ENCODE results near the gene TBC1D17.
"Not testable (repeated sequence)": the region's sequence is repeated elsewhere in the genome, so short reads cannot be mapped to it uniquely, and the experiment has no call there.

TBC1D17 gene

DNA sequence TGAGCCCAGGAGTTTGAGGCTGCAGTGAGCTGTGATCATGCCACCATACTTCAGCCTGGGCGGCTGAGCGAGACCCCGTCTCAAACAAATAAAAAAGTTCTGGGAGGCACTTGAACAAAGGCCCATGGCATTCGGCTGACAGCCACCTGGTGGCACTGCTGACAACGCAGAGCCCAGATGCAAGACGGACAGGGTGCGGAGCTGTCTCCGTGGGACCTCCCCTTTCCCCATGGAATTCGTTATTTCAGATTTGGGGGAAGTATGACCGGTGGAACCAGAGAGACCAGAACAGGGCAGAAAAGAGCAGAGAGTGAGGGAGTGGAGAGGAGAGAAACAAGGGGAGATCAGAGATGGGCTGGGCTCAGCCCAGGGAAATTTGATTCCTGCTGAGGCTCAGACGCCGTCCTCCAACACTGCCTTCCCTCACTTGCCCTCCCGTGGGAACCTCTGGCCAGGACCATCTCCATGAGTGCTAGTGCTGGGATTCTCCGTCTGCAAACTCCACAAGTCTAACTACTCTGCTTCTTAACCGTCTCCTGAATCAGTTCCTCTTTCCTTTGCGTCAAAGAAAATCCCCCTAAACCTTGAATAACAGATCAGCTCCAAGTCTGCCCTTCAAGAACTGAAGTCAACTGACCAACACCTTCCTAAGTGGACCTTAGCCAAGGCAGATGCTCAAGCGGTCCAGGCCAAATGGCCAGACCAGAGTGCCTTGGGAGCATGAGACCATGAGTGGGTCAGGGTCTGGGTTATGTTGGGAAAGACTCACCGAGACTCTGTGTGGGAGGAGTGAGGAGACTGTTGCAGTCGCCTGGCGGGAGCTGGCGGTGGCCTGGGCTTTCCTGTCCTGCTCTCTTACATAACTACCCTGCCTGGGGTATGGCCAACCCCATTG lies 39.6 kb downstream of the TBC1D17 start:
- in situ Hi-C loops (cut with MboI; ENCODE audit: low sequenced_read_pairs) = no loop called here

DNA sequence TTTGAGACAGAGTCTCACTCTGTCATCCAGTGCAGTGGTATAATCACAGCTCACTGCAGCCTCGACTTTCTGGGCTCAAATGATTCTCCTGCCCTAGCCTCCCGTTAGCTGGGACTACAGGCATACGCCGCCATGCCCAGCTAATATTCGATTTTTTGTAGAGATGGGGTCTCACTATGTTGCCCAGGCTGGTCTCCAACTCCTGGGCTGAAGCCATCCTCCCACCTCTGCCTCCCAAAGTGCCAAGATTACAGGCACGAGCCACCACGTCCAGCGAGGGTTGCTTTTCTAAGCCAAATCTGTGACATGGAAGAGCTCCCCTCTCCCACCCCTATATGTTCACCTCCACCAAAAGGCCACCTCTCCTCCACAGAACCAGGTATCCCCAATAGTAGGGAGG lies 40.6 kb downstream of the TBC1D17 start:
- in situ Hi-C loops (cut with MboI; ENCODE audit: low sequenced_read_pairs) = no loop called here

DNA sequence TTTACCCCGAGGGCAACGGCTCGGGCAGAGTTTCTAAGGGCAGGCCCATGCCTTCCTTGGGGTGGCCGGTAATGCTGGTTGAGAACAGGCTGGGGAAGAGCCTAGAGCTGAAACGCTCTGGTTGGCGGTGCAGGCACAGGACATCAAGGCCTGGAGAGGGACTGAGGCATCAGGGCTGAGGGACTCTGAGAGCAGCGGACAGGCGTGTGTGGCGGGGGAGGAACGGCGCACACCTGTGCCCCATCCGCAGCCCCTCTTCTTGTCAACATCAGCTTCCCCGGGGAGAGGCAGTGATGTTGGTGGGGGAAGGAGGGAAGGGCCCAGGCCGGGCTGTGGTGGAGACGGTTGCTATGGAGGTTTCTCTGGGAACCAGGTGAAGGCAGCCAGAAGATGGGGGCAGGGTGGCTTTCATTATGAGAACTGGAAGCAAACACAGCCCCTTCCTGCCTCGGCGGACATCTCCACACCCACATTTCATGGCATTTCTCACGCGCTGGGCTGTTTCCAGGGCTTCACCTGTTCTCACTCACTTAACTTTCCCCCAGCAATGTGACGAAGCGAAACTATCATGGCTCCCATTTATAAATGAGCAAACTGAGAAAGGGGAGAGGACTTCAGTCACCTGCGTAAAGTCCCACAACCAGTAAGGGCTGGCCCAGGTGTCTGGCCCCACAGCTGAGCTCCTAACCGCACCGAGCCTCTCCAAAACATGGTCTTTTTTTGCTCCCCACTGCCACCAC lies 43.3 kb downstream of the TBC1D17 start:
- in situ Hi-C loops (cut with MboI; ENCODE audit: low sequenced_read_pairs) = no loop called here

DNA sequence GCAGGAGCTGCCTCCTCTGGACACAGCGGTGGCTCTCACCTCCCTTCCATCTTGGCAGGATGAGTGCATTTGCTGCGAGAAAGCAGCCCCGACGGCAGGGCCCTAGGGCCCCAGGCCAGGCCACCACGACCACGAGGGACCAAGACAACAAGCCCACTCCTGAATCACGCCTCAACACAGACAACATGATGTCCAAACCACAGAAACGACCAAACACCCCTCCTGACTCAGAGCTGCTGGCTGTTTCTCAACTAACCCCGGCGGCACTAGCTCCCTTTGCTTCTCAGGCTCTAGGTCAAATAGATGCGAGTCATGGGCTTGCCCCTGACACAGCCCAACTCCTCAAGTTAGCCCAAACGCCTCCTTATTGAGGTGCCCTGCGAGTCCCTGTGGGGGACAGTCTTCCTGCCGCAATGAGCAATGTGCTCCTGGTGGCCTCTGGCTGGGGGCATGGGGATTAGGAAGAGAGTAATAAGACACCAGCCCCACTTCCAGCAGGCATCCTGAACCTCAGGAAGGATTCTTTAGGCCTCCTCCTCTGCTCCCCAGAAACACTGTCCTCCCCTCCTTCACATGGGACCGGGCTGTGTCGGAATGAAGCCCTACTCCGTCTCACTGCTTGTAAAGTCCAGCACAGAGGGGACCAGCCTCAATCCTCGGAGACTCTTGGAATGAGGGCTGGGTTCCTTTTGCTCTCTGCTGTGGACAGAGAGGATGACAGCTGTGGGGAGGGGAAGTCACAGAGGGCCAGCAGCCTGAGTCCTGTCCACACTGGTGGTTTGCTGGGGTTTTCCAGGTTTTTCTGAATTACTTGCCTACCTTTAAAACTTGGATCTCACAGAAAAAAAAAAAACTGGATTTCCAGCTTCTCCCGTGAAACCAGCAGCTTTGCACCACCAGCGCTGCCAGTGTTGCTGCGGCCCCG lies 44.6 kb downstream of the TBC1D17 start:
- in situ Hi-C loops (cut with MboI; ENCODE audit: low sequenced_read_pairs) = no loop called here

DNA sequence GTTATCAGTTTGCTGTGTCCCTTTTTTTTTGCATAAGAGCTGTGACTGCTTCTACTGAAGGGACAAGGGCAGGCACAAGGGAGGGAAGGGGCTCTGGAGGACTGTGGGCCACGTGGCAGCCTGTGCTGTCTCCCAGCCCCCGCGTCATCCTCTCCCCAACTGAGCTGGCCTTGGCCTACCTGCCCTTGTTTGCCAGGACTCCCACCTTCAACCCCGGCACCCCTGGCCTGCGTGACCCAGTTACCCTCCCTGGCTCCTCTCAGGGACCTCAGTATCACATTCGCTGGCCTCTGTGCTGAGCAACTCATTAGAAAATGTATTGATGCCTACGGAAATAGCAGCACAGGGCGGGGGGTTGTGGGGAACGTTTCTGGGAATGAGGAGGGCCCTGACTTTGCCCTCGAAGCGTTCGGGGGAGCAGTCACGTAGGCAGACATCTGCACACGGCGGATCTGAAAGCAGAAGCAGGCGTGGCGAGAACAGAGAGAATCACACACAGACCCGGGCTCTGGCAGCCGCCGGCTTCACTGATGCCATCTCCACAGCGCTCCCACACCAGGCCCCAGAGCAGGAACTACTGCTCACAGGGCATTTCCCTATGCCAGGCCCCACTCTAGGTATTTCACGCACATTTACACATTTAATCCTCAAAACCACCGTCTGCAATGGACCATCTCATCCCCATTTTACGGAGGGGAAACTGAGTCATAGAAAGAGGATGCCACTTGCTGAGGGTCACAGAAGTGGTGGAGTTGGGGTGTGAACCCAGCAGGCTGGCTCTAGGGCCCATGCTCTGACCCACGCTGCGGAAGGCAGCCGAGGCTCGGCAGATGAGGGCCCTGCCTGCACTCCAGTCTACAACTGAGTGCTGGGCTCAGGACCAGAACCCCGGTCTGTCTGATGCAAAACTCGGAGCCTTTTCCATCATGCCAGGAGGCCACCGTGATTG lies 45.8 kb downstream of the TBC1D17 start:
- in situ Hi-C loops (cut with MboI; ENCODE audit: low sequenced_read_pairs) = no loop called here

DNA sequence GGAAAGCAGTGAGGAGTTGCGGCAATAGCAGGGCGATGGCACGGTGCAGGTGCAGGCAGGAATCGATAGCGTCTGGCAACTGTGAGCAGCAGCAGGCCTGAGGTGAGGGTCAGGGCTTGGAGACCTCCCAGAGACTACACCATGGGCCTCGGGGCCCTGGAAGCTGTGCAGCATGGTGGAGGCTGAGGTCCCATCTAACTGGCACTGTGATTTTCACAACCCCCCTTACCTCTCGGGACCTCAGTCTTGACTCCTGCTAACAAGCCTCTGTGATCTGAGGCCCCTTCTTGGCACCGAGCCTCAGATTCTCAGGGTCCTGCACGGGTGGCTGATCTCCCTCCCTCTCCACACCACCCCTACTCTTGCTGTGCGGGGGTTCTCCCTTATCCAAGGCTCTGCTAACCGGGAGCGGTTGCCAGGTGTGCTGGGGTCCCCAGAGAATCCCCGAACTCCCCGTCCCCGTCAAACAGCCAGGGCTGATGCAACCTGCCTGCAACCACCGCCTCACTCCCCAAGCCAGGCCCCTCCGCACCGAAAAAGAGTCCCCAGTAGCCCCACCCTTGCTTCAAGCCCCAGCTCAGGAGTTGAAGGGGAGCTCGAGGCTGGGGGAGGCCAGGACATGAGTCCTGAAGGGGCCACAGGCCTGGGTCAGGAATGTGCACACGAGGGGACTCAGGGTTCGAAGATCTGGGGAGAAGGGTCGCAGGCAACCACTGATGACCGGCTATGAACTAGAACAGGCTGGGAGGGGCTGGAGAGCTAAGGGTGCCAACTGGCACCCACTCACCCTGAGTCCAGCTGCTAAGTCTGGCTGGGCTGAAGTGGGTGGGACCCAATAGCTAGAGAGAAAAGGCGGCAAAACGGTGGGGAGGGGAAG lies 46.7 kb downstream of the TBC1D17 start:
- in situ Hi-C loops (cut with MboI; ENCODE audit: low sequenced_read_pairs) = no loop called here

DNA sequence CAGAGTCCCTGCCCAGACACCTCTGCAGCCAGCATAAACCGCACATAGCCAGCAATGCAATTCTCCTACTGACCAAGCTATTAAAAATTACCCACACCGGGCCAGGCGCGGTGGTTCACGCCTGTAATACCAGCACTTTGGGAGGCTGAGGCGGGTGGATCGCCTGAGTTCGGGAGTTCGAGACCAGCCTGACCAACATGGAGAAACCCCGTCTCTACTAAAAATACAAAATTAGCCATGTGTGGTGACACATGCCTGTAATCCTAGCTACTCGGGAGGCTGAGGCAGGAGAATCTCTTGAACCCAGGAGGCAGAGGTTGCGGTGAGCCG lies 47.3 kb downstream of the TBC1D17 start:
- in situ Hi-C loops (cut with MboI; ENCODE audit: low sequenced_read_pairs) = not testable (repeated sequence)

DNA sequence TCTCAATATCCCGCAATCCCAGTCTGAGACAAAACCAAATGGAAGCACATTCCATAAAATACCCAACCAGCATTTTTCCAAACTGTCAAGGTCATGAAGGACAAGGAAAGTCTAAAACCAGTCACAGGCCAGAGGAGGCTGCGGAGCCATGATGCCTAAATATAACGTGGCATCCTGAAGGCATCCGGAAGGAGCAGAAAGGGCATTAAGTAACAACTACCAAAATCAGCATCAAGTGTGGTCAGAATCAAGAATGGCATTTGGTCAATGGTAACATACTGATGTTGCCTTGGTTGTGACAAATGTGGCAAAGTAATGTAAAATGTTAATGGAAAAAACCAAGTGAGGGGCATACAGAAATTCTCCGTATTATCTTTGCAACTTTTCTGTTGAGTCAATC lies 48.0 kb downstream of the TBC1D17 start:
- in situ Hi-C loops (cut with MboI; ENCODE audit: low sequenced_read_pairs) = no loop called here

DNA sequence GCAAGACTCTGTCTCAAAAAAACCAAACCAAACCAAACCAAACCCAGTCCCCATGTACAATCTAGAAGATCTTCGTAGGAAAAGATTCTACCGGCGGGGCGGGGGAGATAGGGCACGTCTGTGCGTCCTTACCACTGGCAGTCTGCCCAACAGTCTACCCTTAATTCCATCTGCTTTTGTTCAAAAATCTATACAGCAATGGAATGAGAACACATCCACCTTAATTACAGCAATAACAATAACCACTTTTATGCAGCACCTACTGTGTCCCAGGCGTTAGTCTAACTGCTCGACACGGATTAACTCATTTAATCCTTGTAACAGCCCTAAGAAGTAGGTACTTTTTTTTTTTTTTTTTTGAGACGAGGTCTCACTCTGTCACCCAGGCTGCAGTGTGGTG lies 49.0 kb downstream of the TBC1D17 start:
- in situ Hi-C loops (cut with MboI; ENCODE audit: low sequenced_read_pairs) = no loop called here

DNA sequence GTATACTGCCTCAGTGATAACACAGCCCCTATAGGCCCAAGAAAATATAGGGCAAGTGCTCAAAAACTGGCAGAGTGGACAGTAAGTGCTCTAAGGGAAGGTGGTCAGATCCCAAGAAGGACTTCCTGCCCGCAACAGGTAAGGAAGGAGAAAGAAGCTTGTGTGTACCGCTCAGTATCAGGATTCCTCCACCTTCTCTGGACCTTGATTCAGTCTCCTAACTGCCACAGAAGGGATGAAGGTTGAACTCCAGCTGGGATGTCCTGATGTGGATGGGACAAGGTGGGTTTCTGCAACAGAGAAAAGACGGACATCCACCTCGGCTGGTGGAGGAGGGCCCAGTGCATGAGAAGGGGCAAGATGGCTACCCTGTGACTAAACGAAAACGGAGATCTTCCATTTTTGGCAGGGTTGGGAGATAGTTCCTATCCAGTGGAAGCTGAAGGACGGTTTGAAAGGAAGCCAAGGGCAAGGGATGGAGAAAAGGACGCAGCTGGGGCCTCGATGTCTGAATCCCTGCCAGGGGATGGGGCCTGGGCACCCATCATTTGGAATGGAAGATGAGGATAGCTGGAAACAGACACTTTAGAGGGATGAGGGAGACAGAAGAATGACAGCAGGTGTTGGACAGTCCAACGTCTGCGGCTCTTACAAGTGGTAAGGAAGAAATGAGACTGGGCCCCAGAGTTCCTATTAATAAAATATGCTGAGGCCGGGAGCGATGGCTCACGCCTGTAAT lies 50.2 kb downstream of the TBC1D17 start:
- in situ Hi-C loops (cut with MboI; ENCODE audit: low sequenced_read_pairs) = no loop called here

DNA sequence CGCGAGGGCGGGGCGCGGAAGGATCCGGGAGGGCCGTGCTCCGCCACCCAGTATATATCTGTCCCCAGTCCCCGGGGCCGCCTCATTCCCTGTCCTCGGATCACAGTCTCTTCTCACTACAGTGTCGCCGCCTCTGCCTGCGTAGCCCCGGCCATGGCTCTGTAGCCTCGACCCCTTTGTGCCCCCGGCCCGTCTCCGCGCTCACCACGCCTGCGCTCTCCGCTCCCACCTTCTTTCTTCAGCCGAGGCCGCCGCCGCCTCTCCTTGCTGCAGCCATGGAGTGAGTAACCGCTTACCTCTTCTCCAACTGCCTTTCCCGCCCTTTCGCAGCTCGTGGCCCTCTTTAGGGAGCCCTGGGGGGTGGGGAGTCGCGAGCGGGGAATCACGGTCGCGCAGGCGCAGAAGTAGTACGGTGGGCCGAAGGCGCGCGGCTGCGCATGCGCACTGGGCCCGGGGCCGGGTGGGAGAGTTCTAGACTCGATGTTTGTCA lies 51.7 kb downstream of the TBC1D17 start, which contains the start of the genes ATF5 and NUP62:
Gene ATF5 (plus strand): TSS at position 85 of the 490 bp plus-strand sequence. CDS start 1,646 bp downstream, outside the sequence.
Gene NUP62 (minus strand): TSS at position 384 of the 490 bp plus-strand sequence. CDS start 19,697 bp downstream, outside the sequence.
- in situ Hi-C loops (cut with MboI; ENCODE audit: low sequenced_read_pairs) = no loop called here

DNA sequence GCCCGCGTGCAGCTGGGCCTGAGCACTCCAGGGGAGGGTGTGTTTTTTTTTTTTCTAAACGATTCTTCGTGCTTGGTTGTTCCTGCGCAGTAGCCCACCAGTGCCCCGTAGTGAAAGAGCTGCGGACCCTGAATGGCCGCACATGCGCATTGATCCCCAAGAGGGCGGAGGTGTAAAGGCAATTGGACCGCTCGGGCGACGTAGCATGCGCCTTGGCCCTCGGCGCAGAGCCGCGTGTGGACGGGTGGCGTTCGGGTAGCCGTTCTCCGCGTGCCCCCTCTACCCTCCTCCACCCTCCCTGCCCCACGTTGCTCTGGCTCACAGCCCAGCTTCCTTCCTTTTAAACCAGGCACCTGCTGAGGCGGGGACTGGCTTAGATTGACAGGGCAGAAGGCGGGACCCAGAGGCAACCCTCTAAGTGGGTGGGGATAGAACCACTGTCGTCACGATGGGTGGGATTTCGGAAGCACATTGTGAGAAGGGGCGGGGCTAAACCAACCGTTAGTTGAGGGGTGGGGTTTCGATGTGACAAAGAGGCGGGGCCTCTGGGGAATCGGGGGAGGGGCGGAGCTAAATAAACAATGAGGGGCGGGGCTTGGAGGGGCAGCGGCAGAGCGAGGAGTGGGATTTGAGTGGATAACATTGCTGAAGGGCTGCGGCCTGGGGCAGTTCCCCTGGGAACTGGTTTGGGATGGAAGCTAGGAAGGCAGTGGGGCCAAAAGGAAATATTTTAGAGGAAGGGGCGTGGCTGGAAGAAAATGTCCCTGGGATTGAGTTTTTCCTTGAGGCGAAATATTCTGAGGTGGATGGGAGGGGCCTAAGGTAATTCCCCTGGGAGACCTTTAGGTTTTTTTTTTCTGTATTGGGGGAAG lies 52.3 kb downstream of the TBC1D17 start:
- in situ Hi-C loops (cut with MboI; ENCODE audit: low sequenced_read_pairs) = no loop called here

DNA sequence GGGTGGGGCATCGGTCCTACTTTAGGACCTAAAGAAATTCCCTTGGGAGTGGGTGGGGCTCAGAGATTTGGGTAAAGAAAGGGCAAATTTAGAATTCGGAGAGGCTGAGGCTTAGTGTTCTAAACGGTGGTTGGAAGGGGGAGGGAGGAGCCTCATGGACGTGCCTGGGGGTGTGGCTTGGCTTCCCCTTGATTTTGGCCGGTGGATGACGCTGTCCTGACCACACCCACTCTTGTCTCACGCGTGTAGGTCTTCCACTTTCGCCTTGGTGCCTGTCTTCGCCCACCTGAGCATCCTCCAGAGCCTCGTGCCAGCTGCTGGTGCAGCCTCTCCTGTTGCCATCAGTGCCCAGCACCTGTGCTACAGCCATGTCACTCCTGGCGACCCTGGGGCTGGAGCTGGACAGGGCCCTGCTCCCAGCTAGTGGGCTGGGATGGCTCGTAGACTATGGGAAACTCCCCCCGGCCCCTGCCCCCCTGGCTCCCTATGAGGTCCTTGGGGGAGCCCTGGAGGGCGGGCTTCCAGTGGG lies 53.0 kb downstream of the TBC1D17 start:
- in situ Hi-C loops (cut with MboI; ENCODE audit: low sequenced_read_pairs) = no loop called here

DNA sequence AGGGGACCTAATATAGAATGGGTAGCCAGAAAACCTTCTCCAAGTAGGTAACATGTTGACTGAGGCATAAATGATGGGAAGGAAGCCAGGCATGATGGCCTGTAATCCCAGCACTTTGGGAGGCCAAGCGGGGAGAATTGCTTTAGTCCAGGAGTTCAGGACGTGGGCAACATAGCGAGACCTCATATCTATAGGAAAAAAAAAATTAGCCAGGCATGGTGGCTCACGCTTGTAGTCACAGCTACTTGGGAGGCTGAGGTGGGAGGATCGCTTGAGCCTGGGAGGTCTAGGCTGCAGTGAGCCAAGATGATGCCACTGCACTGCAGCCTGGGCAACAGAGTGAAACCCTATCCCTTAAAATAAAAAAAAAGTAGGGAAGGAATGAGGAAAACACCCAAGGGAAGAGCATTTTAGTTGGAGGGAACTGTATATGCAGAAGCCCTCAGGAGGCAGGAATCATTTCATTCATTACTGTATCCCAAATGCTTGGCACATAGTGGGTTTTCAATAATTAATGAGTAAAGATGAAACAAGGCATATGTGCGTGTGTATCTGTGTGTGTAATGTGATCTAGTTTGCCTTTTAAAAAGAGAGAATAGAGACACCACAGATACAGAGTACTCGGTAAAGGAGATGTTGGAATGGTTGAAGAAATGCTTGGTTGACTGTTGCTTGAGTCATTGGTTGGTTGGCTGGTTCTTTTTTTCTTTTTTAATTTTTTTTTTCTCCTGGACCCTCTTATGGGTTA lies 54.0 kb downstream of the TBC1D17 start:
- in situ Hi-C loops (cut with MboI; ENCODE audit: low sequenced_read_pairs) = no loop called here

DNA sequence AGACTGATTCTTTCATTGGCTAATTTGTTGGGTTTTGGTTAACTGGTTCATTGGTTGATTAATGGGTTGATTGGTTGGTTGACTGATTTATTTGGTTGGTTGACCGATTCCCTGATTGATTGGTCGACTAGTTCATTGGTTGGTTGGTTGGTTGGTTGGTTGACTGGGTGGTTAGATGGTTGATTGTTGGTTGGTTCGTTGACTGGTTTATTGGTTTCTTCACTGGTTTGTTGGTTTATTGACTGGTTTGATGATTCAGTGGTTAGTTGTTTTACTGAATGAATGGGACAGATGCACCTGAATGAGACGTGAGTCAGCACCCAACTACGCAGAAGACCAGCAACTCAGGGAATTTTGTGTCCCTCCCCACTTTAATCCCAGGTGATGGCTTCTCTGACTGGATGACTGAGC lies 54.5 kb downstream of the TBC1D17 start:
- in situ Hi-C loops (cut with MboI; ENCODE audit: low sequenced_read_pairs) = no loop called here

DNA sequence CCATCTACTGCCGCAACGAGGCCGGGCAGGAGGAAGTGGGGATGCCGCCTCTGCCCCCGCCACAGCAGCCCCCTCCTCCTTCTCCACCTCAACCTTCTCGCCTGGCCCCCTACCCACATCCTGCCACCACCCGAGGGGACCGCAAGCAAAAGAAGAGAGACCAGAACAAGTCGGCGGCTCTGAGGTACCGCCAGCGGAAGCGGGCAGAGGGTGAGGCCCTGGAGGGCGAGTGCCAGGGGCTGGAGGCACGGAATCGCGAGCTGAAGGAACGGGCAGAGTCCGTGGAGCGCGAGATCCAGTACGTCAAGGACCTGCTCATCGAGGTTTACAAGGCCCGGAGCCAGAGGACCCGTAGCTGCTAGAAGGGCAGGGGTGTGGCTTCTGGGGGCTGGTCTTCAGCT lies 55.2 kb downstream of the TBC1D17 start:
- in situ Hi-C loops (cut with MboI; ENCODE audit: low sequenced_read_pairs) = no loop called here

Measured in HL-60/S4 treated with retinoic acid at 250 ng/mL for 4 days and 3 days (cell line).